CD14-positive monocyte (primary cell): ENCODE data around the gene TBC1D7. TPM values are rescaled to one million over a fixed set of nuclear protein-coding genes. Genes with fewer than 3 reads are reported as not detected.

Experiments
- DNase-seq, 3 donors: peaks; one replicate each; pipeline ENCODE4 v3.0.0-alpha.2; 2011 to 2022
- H2AFZ ChIP-seq: 2 replicates; pipeline ENCODE4 v1.6.0; 2012; ENCODE audit warnings: mild to moderate bottlenecking, low read depth, low read length, inconsistent platforms; ENCODE audit not compliant: insufficient read depth, poor library complexity, severe bottlenecking
- H3K27ac ChIP-seq, 2 donors: 1 replicate in 1 of 2; 2 replicates in 1 of 2; pipeline ENCODE4 v1.5.1; 2012 to 2013; ENCODE audit warnings: low read length in 2 of 2, control low read depth in 1 of 2, inconsistent platforms in 1 of 2, low read depth in 1 of 2, mild to moderate bottlenecking in 1 of 2
- H3K27me3 ChIP-seq, 2 donors: one replicate each; pipeline versions ENCODE4 v1.6.0 to v1.6.1; 2011 to 2013; ENCODE audit warnings: low read length in 2 of 2; ENCODE audit not compliant: control insufficient read depth in 2 of 2, insufficient read depth in 2 of 2
- H3K36me3 ChIP-seq, 2 donors: replicated peaks in 1 of 2; 1 replicate in 1 of 2; 2 replicates in 1 of 2; pipeline versions ENCODE4 v1.5.1 to v1.6.1; 2012 to 2013; ENCODE audit warnings: low read length in 2 of 2, control low read depth in 1 of 2, inconsistent platforms in 1 of 2, mild to moderate bottlenecking in 1 of 2; ENCODE audit not compliant: insufficient read depth in 2 of 2, control insufficient read depth in 1 of 2
- H3K4me1 ChIP-seq, 2 donors: 1 replicate in 1 of 2; 2 replicates in 1 of 2; pipeline versions ENCODE4 v1.5.1 to v1.6.1; 2012 to 2013; ENCODE audit warnings: low read length in 2 of 2, control low read depth in 1 of 2, inconsistent platforms in 1 of 2, mild to moderate bottlenecking in 1 of 2, moderate library complexity in 1 of 2; ENCODE audit not compliant: insufficient read depth in 2 of 2, control insufficient read depth in 1 of 2
- H3K4me2 ChIP-seq: replicated peaks from 2 replicates; pipeline ENCODE3; 2012; ENCODE audit warnings: low read length, moderate library complexity, mild to moderate bottlenecking; ENCODE audit not compliant: poor library complexity, severe bottlenecking; ENCODE audit errors: extremely low read depth
- H3K4me3 ChIP-seq, 3 experiments: fragments of 200-600 bp in 1 of 3; sonication (generic) in 1 of 3; replicated peaks in 1 of 3; 1 replicate in 2 of 3; 2 replicates in 1 of 3; pipeline ENCODE4 v1.5.1; 2011 to 2013; ENCODE audit warnings: low read length in 3 of 3, mild to moderate bottlenecking in 3 of 3, control low read depth in 2 of 3, low read depth in 2 of 3, inconsistent platforms in 1 of 3, moderate library complexity in 1 of 3
- H3K79me2 ChIP-seq: 2 replicates; pipeline ENCODE4 v1.6.0; 2012; ENCODE audit warnings: mild to moderate bottlenecking, control low read depth, inconsistent platforms, low read length, moderate library complexity; ENCODE audit not compliant: insufficient read depth
- H3K9ac ChIP-seq: 2 replicates; pipeline ENCODE4 v1.6.0; 2017; ENCODE audit warnings: low read length, mild to moderate bottlenecking; ENCODE audit not compliant: insufficient read depth, poor library complexity, severe bottlenecking
- H3K9me3 ChIP-seq, 2 donors: replicated peaks in 1 of 2; 1 replicate in 1 of 2; 2 replicates in 1 of 2; pipeline versions ENCODE4 v1.5.1 to v1.6.1; 2012 to 2013; ENCODE audit warnings: low read length in 2 of 2, control low read depth in 1 of 2; ENCODE audit not compliant: control insufficient read depth in 1 of 2, insufficient read depth in 1 of 2
- H4K20me1 ChIP-seq: 2 replicates; pipeline ENCODE4 v1.6.0; 2012; ENCODE audit warnings: mild to moderate bottlenecking, low read length, control low read depth, moderate library complexity; ENCODE audit not compliant: insufficient read depth
- H3K27ac Mint-ChIP-seq, 7 donors: one replicate each; pipeline ENCODE4 v1.8.0; 2020; ENCODE audit warnings: mild to moderate bottlenecking in 7 of 7, mixed read lengths in 7 of 7, moderate library complexity in 6 of 7, inconsistent platforms in 2 of 7
- H3K27me3 Mint-ChIP-seq, 3 donors: one replicate each; pipeline ENCODE4 v1.8.0; 2021 to 2022; ENCODE audit warnings: low read depth in 3 of 3, mild to moderate bottlenecking in 3 of 3, mixed read lengths in 3 of 3, moderate library complexity in 3 of 3, inconsistent platforms in 1 of 3
- H3K36me3 Mint-ChIP-seq, 2 donors: one replicate each; pipeline ENCODE4 v1.8.0; 2020; ENCODE audit warnings: mixed read lengths in 2 of 2, inconsistent platforms in 1 of 2, mild to moderate bottlenecking in 1 of 2
- H3K4me1 Mint-ChIP-seq: one replicate; pipeline ENCODE4 v1.8.0; 2020; ENCODE audit warnings: mild to moderate bottlenecking, mixed read lengths
- H3K4me3 Mint-ChIP-seq, 2 donors: one replicate each; pipeline ENCODE4 v1.8.0; 2020; ENCODE audit warnings: mild to moderate bottlenecking in 2 of 2, mixed read lengths in 2 of 2, moderate library complexity in 1 of 2
- H3K9me3 Mint-ChIP-seq, 7 donors: one replicate each; pipeline ENCODE4 v1.8.0; 2020 to 2022; ENCODE audit warnings: mixed read lengths in 7 of 7, mild to moderate bottlenecking in 6 of 7, moderate library complexity in 6 of 7, inconsistent platforms in 2 of 7
- WGBS: methylation state at CpG from one replicate; pipeline ENCODE4 v1.1.5; 2013; ENCODE audit warnings: missing lambda C conversion rate; ENCODE audit not compliant: insufficient coverage; 5-methylcytosine and 5-hydroxymethylcytosine counted together
- intact Hi-C, 2 donors: fragments of 100-400 bp; cut with micrococcal nuclease; formaldehyde crosslinking; loops; one replicate each; pipeline versions ENCODE4 v1.15.0 to v1.15.1; 2023
- polyA plus RNA-seq, 3 donors: library from polyadenylated mRNA; depleted of rRNA in 1 of 3; unstranded in 2 of 3; stranded (reverse) in 1 of 3; fragments of 300-500 nt in 2 of 3; fragments of >200 nt in 1 of 3; fragmentation: Illumina TruSeq in 2 of 3; gene quantifications; 1 replicate in 2 of 3; 2 replicates in 1 of 3; pipeline ENCODE4 v1.2.3, GENCODE V29; 2012 to 2021
- TF ChIP-seq, protein P1 (sequence below): fragments of 200-600 bp; IDR thresholded peaks from one replicate; pipeline ENCODE4 v1.8.0; 2022; ENCODE audit warnings: antibody characterized with exemption, mild to moderate bottlenecking

TBC1D7 gene
- polyA plus RNA-seq, 3 donors, result 12.2 to 34.3 (median 34.3) TPM

DNA sequence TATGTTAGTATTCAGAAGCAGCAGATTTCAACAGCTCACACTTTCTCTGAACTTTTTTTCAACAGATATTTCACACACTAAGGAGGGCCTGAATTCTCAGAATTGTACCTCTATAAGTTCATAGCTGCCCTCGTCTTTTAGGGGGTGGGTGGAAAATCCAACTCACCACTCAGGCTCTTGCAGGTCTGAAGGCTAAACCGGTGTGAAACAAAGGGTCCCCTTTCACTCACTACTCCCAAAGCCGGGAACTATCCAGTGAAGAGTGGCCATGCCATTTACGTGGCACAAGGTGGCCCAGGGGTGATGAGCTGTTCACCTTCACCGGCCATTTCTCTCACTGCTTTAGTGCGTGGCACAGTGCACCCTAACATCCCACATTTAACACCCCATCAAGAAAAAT is 24.2 kb downstream of the TBC1D7 start:
- H3K4me1 Mint-ChIP-seq, result peaks cover 52% of the 10 kb centered on the region
- peak overlapping the region in 1 of 3 experiments; percentile 31 for H3K4me3 ChIP-seq
- TF ChIP-seq, protein P1, sequence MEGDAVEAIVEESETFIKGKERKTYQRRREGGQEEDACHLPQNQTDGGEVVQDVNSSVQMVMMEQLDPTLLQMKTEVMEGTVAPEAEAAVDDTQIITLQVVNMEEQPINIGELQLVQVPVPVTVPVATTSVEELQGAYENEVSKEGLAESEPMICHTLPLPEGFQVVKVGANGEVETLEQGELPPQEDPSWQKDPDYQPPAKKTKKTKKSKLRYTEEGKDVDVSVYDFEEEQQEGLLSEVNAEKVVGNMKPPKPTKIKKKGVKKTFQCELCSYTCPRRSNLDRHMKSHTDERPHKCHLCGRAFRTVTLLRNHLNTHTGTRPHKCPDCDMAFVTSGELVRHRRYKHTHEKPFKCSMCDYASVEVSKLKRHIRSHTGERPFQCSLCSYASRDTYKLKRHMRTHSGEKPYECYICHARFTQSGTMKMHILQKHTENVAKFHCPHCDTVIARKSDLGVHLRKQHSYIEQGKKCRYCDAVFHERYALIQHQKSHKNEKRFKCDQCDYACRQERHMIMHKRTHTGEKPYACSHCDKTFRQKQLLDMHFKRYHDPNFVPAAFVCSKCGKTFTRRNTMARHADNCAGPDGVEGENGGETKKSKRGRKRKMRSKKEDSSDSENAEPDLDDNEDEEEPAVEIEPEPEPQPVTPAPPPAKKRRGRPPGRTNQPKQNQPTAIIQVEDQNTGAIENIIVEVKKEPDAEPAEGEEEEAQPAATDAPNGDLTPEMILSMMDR, result no peak
- H3K27me3 Mint-ChIP-seq, result peaks cover 0 to 6% (median 0%) of the 10 kb centered on the region in 3 donors
- H3K4me3 Mint-ChIP-seq, result no peak overlapping the region
- WGBS, result 88% methylated on average over 2 of the region's 6 CpGs
- H3K9me3 ChIP-seq, result no peaks in the 10 kb centered on the region
- peak overlapping the region; percentile 54 for H3K9ac ChIP-seq
- peak overlapping the region; percentile 37 for H3K4me2 ChIP-seq
- H3K27me3 ChIP-seq, result no peaks in the 10 kb centered on the region
- peak overlapping the region; percentile 96 to 97 for H3K27ac ChIP-seq
- peak overlapping the region; percentile 62 to 100 (median 100) for H3K27ac Mint-ChIP-seq
- no peaks in the 10 kb centered on the region for H3K9me3 Mint-ChIP-seq
- intact Hi-C loops, result loop anchor here (5.0 to 10.0 kb wide), 2 partner anchors 42 to 1989 kb away; no protein-coding TSS in a partner anchor
- peaks cover 17 to 45% of the 10 kb centered on the region in 2 donors for H3K36me3 ChIP-seq
- H3K4me1 ChIP-seq, result peaks cover 41 to 44% of the 10 kb centered on the region in 2 donors
- no peak for DNase-seq
- no peak overlapping the region for H2AFZ ChIP-seq
- no peaks in the 10 kb centered on the region for H4K20me1 ChIP-seq
- no peaks in the 10 kb centered on the region for H3K79me2 ChIP-seq
- H3K36me3 Mint-ChIP-seq, result peaks cover 62 to 70% of the 10 kb centered on the region in 2 donors

DNA sequence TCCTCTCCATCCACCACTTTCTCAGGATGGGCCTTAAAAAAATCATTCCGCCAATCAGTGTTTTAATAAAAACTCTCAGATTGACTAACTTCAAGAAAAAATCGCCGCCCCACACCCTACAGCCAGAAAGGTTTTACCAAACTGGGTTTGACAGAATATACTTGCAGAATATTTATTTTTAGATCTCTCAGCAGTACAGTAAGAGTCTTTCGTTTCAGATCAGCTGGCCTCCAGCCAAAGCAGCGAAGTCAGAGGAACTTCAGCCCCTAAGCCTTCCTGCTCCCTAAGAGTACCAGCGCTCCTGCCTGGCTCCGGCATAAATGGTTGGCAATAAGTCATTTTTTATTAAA is 24.7 kb downstream of the TBC1D7 start:
- peaks cover 61 to 68% of the 10 kb centered on the region in 2 donors for H3K36me3 Mint-ChIP-seq
- peak overlapping the region; percentile 96 to 97 for H3K27ac ChIP-seq

More for the DNA sequence above, 24.7 kb downstream of the TBC1D7 start:
- Histone ChIP-seq H3K4me1 (peaks cover 40 to 43% of the 10 kb centered on the region in 2 donors), H3K36me3 (peaks cover 17 to 49% of the 10 kb centered on the region in 2 donors), H2AFZ (no peak overlapping the region), H3K9ac (peak overlapping the region; percentile 54), H3K79me2 (no peaks in the 10 kb centered on the region), H4K20me1 (no peaks in the 10 kb centered on the region), H3K9me3 (no peaks in the 10 kb centered on the region), H3K4me3 (peak overlapping the region in 1 of 3 experiments; percentile 31), H3K4me2 (peak overlapping the region; percentile 37), H3K27me3 (no peaks in the 10 kb centered on the region)
- TF ChIP-seq, protein P1, result no peak
- WGBS, result 0% methylated on average over 2 of the region's 7 CpGs
- Mint-ChIP-seq H3K4me3 (peak overlapping the region; percentile 15 to 34), H3K9me3 (no peaks in the 10 kb centered on the region), H3K4me1 (peaks cover 48% of the 10 kb centered on the region), H3K27me3 (peaks cover 0 to 6% (median 0%) of the 10 kb centered on the region in 3 donors), H3K27ac (peak overlapping the region; percentile 97 to 100 (median 100))
- intact Hi-C loops, result loop anchor here (2.0 to 10.0 kb wide), 3 partner anchors 31 to 1989 kb away; no protein-coding TSS in a partner anchor
- DNase-seq, result peak; percentile 74 to 81 (median 77)
